Measurements from ENCODE around the gene PDIK1L. TPM values are rescaled to one million over a fixed set of nuclear protein-coding genes. Genes with fewer than 3 reads are reported as not detected.

PDIK1L gene
- total and polyA plus RNA-seq, 9 of the 15 experiments (the other 6 are each of a cell fraction or from before 2014, with no cell fraction given), result 12.8 to 30.2 (median 21.5) TPM

DNA sequence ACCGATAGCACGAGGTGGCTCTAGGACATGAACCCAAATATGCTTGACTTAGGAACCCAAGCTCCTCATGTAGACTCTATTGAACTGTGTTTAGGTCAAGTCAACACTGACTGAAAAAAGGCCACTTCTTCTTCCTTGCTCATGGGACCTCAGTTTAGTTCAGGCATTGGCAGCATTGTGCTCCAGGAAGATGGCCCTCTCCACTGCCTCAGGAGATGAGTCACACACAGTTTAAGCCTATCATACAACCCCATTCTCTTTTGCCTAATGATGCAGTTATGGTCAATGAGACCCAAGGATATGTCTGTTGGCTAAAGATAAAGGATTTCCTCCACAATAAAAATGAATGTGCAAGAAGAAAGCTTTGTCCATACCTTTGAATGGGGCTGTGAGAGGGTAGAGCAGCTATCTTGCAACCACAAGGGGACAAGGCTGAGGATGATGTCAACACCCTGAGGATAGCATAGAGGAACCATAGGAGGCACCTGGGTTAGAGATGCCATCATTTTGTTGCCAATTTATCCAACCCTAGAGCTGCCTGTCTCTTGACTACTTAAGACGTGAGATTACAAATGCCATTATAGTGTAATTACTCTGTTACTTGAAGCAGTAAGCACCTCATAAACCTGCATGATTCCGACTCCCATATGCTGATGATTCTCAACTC, 41.2 kb upstream of the PDIK1L start (continued):
- TF ChIP-seq, protein P1, sequence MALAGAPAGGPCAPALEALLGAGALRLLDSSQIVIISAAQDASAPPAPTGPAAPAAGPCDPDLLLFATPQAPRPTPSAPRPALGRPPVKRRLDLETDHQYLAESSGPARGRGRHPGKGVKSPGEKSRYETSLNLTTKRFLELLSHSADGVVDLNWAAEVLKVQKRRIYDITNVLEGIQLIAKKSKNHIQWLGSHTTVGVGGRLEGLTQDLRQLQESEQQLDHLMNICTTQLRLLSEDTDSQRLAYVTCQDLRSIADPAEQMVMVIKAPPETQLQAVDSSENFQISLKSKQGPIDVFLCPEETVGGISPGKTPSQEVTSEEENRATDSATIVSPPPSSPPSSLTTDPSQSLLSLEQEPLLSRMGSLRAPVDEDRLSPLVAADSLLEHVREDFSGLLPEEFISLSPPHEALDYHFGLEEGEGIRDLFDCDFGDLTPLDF (CRISPR knock-in tag; IDR thresholded peaks at IDR 0.05), result no peak
- TF ChIP-seq BRD9 (IDR thresholded peaks at IDR 0.05; ENCODE audit: low read depth, partially characterized antibody), result peak; percentile 58
- TF ChIP-seq ZNF76 (CRISPR knock-in tag; IDR thresholded peaks at IDR 0.05; ENCODE audit: borderline replicate concordance), result no peak
- TF ChIP-seq ZNF347 (CRISPR knock-in tag; IDR thresholded peaks at IDR 0.05; ENCODE audit: low read depth), result no peak
- TF ChIP-seq, protein P2, sequence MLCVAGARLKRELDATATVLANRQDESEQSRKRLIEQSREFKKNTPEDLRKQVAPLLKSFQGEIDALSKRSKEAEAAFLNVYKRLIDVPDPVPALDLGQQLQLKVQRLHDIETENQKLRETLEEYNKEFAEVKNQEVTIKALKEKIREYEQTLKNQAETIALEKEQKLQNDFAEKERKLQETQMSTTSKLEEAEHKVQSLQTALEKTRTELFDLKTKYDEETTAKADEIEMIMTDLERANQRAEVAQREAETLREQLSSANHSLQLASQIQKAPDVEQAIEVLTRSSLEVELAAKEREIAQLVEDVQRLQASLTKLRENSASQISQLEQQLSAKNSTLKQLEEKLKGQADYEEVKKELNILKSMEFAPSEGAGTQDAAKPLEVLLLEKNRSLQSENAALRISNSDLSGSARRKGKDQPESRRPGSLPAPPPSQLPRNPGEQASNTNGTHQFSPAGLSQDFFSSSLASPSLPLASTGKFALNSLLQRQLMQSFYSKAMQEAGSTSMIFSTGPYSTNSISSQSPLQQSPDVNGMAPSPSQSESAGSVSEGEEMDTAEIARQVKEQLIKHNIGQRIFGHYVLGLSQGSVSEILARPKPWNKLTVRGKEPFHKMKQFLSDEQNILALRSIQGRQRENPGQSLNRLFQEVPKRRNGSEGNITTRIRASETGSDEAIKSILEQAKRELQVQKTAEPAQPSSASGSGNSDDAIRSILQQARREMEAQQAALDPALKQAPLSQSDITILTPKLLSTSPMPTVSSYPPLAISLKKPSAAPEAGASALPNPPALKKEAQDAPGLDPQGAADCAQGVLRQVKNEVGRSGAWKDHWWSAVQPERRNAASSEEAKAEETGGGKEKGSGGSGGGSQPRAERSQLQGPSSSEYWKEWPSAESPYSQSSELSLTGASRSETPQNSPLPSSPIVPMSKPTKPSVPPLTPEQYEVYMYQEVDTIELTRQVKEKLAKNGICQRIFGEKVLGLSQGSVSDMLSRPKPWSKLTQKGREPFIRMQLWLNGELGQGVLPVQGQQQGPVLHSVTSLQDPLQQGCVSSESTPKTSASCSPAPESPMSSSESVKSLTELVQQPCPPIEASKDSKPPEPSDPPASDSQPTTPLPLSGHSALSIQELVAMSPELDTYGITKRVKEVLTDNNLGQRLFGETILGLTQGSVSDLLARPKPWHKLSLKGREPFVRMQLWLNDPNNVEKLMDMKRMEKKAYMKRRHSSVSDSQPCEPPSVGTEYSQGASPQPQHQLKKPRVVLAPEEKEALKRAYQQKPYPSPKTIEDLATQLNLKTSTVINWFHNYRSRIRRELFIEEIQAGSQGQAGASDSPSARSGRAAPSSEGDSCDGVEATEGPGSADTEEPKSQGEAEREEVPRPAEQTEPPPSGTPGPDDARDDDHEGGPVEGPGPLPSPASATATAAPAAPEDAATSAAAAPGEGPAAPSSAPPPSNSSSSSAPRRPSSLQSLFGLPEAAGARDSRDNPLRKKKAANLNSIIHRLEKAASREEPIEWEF (CRISPR knock-in tag; IDR thresholded peaks at IDR 0.05), result peak; percentile 88; the same call in 1 of the 2 replicates
- TF ChIP-seq, protein P3, sequence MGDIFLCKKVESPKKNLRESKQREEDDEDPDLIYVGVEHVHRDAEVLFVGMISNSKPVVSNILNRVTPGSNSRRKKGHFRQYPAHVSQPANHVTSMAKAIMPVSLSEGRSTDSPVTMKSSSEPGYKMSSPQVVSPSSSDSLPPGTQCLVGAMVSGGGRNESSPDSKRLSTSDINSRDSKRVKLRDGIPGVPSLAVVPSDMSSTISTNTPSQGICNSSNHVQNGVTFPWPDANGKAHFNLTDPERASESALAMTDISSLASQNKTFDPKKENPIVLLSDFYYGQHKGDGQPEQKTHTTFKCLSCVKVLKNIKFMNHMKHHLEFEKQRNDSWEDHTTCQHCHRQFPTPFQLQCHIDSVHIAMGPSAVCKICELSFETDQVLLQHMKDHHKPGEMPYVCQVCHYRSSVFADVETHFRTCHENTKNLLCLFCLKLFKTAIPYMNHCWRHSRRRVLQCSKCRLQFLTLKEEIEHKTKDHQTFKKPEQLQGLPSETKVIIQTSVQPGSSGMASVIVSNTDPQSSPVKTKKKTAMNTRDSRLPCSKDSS (IDR thresholded peaks at IDR 0.05; ENCODE audit: low read depth, partially characterized antibody), result no peak
- TF ChIP-seq ZFP36 (IDR thresholded peaks at IDR 0.05; ENCODE audit: low read depth, low read length, partially characterized antibody), result no peak
- TF ChIP-seq DMBX1 (CRISPR knock-in tag; IDR thresholded peaks at IDR 0.05; ENCODE audit: borderline replicate concordance), result peak; percentile 44; the same call in 1 of the 2 replicates
- TF ChIP-seq, protein P4, sequence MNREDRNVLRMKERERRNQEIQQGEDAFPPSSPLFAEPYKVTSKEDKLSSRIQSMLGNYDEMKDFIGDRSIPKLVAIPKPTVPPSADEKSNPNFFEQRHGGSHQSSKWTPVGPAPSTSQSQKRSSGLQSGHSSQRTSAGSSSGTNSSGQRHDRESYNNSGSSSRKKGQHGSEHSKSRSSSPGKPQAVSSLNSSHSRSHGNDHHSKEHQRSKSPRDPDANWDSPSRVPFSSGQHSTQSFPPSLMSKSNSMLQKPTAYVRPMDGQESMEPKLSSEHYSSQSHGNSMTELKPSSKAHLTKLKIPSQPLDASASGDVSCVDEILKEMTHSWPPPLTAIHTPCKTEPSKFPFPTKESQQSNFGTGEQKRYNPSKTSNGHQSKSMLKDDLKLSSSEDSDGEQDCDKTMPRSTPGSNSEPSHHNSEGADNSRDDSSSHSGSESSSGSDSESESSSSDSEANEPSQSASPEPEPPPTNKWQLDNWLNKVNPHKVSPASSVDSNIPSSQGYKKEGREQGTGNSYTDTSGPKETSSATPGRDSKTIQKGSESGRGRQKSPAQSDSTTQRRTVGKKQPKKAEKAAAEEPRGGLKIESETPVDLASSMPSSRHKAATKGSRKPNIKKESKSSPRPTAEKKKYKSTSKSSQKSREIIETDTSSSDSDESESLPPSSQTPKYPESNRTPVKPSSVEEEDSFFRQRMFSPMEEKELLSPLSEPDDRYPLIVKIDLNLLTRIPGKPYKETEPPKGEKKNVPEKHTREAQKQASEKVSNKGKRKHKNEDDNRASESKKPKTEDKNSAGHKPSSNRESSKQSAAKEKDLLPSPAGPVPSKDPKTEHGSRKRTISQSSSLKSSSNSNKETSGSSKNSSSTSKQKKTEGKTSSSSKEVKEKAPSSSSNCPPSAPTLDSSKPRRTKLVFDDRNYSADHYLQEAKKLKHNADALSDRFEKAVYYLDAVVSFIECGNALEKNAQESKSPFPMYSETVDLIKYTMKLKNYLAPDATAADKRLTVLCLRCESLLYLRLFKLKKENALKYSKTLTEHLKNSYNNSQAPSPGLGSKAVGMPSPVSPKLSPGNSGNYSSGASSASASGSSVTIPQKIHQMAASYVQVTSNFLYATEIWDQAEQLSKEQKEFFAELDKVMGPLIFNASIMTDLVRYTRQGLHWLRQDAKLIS (CRISPR knock-in tag; IDR thresholded peaks at IDR 0.05), result 0 out of 2 replicates have a peak, but pooled peaks have one; percentile 68
- TF ChIP-seq BACH1 (tag; IDR thresholded peaks at IDR 0.05), result peak; percentile 80; the same call in 1 of the 2 replicates
- peak; percentile 99 for TF ChIP-seq NBN (IDR thresholded peaks at IDR 0.05; ENCODE audit: low read depth)
- TF ChIP-seq, protein P5, sequence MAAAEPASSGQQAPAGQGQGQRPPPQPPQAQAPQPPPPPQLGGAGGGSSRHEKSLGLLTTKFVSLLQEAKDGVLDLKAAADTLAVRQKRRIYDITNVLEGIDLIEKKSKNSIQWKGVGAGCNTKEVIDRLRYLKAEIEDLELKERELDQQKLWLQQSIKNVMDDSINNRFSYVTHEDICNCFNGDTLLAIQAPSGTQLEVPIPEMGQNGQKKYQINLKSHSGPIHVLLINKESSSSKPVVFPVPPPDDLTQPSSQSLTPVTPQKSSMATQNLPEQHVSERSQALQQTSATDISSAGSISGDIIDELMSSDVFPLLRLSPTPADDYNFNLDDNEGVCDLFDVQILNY (CRISPR knock-in tag; IDR thresholded peaks at IDR 0.05), result no peak
- peak; percentile 94 to 95 for TF ChIP-seq TRIM24 (IDR thresholded peaks at IDR 0.05)
- TF ChIP-seq TBP (optimal IDR thresholded peaks at IDR 0.05; ENCODE audit: low read depth, low read length), result peak; percentile 64
